ENCODE measurements around the gene ANO3.

ANO3 gene

DNA sequence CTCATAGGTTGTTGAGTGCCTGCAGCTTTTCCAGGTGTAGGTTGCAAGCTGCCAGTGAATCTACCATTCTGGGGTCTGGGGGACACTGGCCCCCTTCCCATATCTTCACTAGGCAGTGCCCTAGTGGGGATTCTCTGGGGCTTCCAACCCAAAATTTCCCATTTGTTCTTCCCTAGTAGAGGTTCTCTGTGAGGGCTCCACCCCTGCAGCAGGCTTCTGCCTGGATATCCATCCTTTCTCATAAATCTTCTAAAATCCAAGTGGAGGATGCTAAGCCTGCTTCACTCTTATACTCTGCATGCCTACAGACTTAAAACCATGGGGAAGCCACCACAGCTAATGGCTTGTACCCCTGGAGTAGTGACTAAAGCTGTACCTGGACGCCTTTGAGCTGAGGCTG lies 33.4 kb downstream of the ANO3 start:
- no peak for DNase-seq

GRCh38 chr11:26377619-26378018 lies 45.7 kb downstream of the ANO3 start:
- no peak for DNase-seq

DNA sequence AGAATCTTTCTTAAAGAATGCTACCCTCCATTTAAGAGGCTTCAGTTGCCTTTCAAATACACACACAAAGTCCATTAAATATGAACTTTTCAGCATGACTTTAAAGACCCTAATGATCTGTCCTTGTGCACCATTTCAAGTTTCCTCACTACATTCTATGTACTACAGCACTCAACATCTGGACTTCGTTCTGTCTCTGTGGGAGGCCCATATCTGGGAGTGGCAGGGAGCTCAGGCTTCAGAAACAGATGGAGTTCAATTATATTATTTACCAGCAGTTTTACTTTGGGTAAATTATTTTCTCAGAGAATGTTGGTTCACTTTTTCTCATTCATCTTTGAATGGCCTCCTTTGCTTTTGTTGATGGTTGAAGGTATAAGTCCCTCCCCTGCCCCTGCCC lies 67.4 kb downstream of the ANO3 start:
- DNase-seq: no peak

- no peak for DNase-seq
Measured at GRCh38 chr11:26410706-26411366, 78.9 kb downstream of the ANO3 start.

GRCh38 chr11:26412955-26413354 lies 81.0 kb downstream of the ANO3 start:
- DNase-seq: no peak

DNA sequence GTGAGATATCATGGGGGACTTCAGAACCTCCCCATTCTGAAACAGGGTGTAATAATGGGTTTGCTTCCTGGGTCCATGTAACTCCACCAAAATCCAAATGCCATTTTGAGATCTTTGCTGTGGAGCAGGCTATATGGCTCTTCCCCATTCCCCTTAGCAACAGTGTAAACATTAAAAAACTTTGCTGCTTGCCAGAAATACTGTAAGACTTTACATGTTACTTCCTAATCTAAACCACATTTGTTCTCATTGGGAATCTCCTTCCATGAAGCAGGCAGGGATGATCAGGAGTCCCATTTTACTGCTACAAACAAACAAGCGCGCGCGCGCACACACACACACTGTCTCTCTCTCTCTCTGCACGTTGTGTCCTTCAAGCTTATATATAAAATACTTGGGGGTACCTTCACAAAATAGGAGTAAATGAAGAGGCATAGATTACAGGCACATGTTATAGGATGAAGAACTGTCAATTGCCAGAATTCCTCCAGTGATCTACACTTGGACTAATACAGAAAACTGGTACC lies 86.5 kb downstream of the ANO3 start:
- no peak for DNase-seq

GRCh38 chr11:26420331-26420730 lies 88.4 kb downstream of the ANO3 start:
- no peak for DNase-seq

DNA sequence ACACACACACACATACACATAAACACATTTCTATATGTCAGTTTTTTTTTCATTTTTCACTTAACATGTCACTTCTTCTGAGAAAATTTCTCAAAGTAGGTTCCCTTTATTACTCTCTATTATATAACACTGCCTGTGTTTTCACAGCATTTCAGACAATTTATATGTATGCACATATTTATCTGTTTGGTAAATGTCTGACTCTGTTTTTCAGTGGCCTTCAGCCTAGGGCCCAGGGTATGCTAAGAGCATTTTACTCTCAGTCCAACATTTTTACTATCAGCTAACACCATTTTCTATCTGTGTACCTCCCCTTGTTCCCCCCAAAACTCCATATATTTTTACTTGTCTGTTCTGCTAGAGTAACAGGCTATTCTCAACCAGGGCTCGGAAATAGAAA lies 92.3 kb downstream of the ANO3 start:
- no peak for DNase-seq

DNA sequence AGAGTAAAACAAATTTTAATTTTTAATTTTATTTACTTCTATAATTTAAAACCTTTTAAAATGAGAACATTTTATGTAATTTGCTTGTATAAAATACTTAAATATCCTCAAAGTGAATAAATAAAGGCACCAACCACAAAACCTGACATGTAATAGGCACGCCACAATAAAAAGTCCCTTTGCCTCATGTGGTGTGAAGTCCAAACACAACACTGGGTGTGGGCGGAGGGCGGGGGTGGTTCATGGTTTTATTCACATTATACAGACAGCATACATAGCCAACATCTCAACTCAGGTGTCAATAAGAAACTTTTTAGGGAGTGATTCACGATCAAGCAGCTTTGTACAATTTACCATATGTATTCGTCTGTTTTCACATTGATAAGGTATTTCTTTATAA lies 107.9 kb downstream of the ANO3 start:
- no peak for DNase-seq

GRCh38 chr11:26442131-26442530 lies 110.2 kb downstream of the ANO3 start:
- DNase-seq: no peak

DNA sequence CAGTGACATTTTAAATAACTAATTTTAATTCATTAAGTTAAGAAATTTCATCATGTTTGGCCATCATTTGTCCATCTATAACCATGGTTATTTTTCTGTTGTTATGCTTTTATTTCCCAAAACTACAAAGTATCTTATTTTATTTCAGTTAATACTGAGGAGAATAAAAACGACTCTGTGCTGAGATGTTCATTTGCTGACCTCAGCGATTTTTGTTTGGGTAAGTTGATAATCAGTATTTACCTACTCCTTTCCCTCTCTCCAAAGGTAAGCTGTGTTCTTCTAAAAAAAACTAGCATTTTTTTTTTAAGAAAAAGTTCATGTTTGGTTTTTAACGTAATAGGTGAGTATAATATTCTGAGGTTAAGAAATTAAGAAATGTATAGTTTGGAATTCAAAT lies 111.7 kb downstream of the ANO3 start:
- DNase-seq: no peak

GRCh38 chr11:26457636-26458035 lies 125.7 kb downstream of the ANO3 start:
- DNase-seq: no peak

- DNase-seq: no peak
Measured at GRCh38 chr11:26465274-26465673, 133.3 kb downstream of the ANO3 start.

- DNase-seq: no peak
Measured at GRCh38 chr11:26467506-26467905, 135.6 kb downstream of the ANO3 start.

GRCh38 chr11:26470992-26471391 lies 139.1 kb downstream of the ANO3 start:
- DNase-seq: no peak

- DNase-seq: no peak
Measured at GRCh38 chr11:26473216-26474194, 141.6 kb downstream of the ANO3 start.

GRCh38 chr11:26474401-26474800 lies 142.5 kb downstream of the ANO3 start:
- DNase-seq: no peak

DNA sequence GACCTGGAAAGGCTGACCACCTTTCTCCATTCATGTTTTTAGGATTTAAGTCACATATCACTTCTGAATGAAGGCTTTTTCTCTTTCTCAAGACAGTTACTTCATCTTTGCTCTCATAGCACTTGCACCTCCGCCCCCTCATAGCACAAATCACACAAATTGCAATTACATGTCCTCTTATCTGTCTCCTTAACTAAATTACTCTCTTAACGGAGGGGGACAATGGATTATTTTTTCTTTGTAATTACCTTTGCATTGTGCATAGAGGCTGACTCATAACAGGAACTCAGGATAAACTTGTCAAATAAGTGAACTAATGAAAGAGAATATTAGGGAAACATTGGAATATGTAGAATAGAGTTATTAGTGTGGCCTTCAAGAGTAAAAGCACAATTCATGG lies 145.5 kb downstream of the ANO3 start:
- DNase-seq: no peak

GRCh38 chr11:26478710-26479109 lies 146.8 kb downstream of the ANO3 start:
- DNase-seq: no peak

DNA sequence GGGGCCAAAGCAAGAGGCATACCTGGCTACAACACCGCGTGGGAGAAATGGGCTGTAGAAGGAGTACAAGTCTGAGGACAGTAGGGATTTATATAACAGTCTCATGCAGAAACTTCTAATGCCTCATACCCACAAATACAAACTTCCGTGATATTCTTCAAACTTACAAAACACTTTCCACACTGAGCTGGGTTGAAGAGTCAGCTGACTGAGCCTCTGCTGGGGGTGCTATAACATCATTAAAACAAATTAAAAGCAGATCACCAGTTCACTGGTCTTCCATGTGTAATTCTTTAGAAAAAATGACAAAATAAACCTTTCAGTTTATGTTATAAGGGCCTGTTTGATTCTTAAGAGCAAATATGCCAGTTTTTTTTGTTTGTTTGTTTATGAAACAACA lies 148.1 kb downstream of the ANO3 start:
- DNase-seq: no peak

DNA sequence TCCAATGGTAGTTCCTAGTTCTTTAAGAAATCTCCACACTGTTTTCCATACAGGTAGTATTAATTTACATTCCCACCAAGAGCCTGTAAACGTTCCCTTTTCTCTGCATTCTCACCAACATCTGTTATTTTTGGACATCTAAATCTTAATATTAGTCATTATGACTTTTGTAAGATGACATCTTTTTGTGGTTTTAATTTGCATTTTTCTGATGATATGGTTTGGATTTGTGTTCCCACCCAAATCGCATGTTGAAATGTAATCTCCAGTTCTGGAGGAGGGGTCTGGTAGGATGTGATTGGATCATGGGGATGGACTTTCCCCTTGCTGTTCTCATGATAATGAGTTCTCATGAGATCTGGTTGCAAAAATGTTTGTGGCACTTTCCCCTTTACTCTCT lies 151.2 kb downstream of the ANO3 start:
- DNase-seq: no peak

GRCh38 chr11:26490546-26490945 lies 158.6 kb downstream of the ANO3 start:
- no peak for DNase-seq

GRCh38 chr11:26493616-26494015 lies 161.7 kb downstream of the ANO3 start:
- no peak for DNase-seq

GRCh38 chr11:26507229-26507628 lies 175.3 kb downstream of the ANO3 start:
- DNase-seq: no peak

Data from NCI-H446 treated with DMSO at 0.1 percent for 48 hours (cell line).